Jurkat, Clone E6-1 (cell line): ENCODE results near the gene P2RY13.
A peak's percentile ranks its signal among the peaks of the same experiment; 100 is the strongest.

ENCODE experiments used
- DNase-seq: peaks from one replicate; pipeline ENCODE4 v3.0.0-alpha.2; 2011; ENCODE audit warnings: low read depth, low spot score
- H3K4me3 ChIP-seq: 2 replicates; pipeline ENCODE4 v1.5.1; 2011; ENCODE audit warnings: mild to moderate bottlenecking, low read length, control low read depth, moderate library complexity

The P2RY13 gene

GRCh38 chr3:151303751-151304150, 25.6 kb downstream of the P2RY13 start:
- no peak for DNase-seq
- H3K4me3 ChIP-seq, result no peak overlapping the region

DNA sequence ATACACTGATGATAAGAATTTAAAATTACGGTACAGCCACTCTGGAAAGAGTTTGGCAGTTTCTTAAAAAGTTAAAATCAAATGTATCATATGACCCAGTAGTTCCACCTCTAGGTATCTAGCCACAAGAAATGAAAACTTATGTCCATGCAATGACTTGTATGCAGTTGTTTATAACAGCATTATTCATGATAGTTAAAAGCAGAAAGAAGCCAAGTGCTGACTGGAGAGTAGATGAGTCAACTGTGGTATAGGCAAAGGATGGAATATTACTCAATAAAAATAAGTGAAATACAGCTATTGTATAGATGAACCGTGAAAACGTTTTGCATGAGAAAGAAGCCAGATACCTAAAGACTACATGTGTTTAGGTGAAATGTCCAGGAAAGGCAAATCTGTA, 27.6 kb downstream of the P2RY13 start:
- no peak overlapping the region for H3K4me3 ChIP-seq
- no peak for DNase-seq

GRCh38 chr3:151300539-151300938, 28.8 kb downstream of the P2RY13 start:
- no peak overlapping the region for H3K4me3 ChIP-seq
- no peak for DNase-seq

DNA sequence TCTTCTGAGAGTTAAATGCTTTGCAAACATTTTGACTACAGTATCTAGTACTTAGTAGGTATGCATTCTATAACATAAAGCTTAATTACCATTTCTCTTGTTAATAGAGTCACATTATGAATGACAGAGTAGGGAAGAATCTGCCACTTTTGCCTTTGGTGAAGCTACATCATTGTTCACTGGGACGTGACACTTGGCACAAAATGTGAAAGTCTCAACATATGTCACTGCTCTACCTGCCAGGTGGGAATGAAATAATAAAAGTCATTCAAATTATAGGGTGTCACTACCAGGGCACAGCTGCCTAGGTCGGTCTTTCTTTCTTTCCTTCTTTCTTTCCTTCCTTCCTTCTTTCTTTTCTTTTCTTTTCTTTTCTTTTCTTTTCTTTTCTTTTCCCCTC, 30.3 kb downstream of the P2RY13 start:
- DNase-seq, result no peak

DNA sequence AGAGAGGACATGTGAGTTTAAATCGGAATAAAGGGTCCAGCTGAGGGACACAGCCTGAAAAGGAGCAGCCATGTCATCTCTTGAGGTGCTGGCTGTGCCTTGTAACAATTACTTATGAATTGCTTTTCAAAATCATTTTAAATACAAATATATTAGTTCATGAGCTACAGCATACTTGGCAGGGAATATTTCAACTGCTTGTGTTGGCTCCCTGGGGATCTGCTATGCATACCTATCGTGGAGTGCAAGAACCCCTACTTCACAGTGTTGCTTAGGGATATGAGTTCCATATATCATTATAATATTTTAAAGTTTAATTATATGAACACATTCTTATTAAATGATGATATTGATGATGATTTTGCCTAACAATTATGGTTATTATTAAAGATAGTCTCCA, 31.9 kb downstream of the P2RY13 start:
- no peak overlapping the region for H3K4me3 ChIP-seq
- no peak for DNase-seq

More for the DNA sequence above, 30.3 kb downstream of the P2RY13 start:
- H3K4me3 ChIP-seq, result no peak overlapping the region

- no peak overlapping the region for H3K4me3 ChIP-seq
- DNase-seq, result no peak
Measured at GRCh38 chr3:151296226-151296625, 33.1 kb downstream of the P2RY13 start.

DNA sequence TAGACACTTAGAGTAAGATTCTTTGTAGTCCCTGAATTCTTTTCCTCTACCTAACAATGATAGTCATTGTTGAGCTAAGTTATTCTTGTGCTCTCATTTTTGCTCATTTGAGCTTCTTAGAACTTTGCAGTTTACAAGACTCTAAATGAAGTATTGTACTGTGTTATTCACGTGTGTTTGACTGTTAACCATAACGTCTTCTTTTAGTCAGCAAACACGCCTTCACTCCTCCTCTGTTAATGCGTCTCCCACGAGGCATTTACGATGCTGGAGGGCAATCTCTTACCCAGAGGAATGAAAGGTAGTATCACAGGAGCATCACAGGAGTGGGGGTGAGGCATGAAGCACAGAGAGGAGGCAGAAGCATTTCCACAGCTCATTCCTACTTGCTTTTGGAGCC, 36.2 kb downstream of the P2RY13 start:
- DNase-seq, result no peak

DNA sequence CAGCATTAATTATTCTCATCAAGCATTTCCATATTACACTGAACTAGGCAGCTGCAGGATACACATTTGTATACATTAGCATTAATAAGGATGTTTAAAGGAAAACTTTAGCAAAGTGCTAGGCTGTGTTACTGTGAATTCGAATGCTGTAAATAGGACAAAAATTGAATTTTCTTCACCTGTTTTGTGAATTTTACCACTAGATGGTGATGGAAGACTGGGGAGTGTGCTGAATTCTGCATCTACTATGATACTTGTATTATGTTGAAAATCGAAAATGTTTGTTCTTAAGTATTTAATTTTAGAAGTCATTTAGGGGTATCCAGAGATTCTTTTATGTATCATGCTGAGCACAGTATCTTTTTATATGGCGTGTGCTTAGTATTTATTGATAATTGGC, 38.7 kb downstream of the P2RY13 start:
- DNase-seq, result no peak
- no peak overlapping the region for H3K4me3 ChIP-seq

More for the DNA sequence above, 36.2 kb downstream of the P2RY13 start:
- H3K4me3 ChIP-seq, result no peak overlapping the region

GRCh38 chr3:151289445-151289844, 39.9 kb downstream of the P2RY13 start:
- H3K4me3 ChIP-seq, result no peak overlapping the region
- no peak for DNase-seq

- DNase-seq, result no peak
- no peak overlapping the region for H3K4me3 ChIP-seq
Measured at GRCh38 chr3:151285940-151286339, 43.4 kb downstream of the P2RY13 start.

- H3K4me3 ChIP-seq, result no peak overlapping the region
- DNase-seq, result peak; percentile 63
Measured at GRCh38 chr3:151283907-151284461, 45.4 kb downstream of the P2RY13 start.

- DNase-seq, result no peak
- H3K4me3 ChIP-seq, result no peak overlapping the region
Measured at GRCh38 chr3:151283387-151283786, 46.0 kb downstream of the P2RY13 start.

DNA sequence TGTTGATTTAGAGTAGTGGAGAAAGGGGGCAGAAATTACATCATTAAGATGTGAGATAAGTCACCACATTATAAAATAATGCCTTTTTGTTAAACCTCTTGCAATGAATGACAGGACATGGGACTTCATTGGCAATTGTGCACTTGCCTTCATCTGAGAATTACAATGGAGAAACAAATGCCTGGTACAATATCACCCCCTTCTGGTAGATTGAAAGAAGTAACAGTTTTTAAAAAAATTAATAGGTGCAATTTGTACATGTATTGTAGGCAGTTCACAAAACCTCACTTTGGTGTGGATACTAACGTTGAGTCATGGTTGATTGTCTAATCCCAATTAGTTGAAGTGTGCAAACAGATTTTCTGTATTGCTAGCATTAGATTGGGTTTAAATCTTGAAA, 46.4 kb downstream of the P2RY13 start:
- H3K4me3 ChIP-seq, result no peak overlapping the region
- peak; percentile 69 for DNase-seq

DNA sequence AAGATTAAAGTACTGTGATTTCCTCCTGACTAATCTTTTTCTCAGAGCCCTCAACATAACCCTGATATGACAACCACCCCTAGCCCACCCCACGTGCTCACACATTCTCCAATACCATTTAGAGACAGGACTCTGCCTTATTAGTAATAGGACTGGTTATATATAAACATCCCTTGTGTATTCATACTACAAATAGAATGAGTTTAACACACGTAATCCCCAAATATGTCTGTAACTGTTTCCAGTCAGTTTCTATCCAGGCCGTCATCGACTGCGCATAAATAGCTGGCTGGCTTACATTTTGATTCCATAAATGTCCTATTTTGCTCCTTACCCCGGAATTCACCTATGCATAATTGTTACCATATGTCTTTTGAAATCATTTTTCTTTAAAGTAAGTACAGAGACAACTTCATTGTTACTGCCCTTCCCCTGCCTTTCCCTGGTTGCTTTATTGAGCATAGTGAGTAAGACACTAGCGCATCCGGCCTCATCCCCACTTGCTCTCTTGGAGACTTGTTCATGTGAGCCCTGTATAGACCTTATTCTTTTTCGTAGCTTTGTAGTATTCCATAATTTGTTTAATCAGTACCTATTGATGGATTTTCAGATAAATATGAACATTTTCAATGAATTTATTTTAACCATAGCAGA, 47.6 kb downstream of the P2RY13 start:
- no peak overlapping the region for H3K4me3 ChIP-seq
- no peak for DNase-seq

DNA sequence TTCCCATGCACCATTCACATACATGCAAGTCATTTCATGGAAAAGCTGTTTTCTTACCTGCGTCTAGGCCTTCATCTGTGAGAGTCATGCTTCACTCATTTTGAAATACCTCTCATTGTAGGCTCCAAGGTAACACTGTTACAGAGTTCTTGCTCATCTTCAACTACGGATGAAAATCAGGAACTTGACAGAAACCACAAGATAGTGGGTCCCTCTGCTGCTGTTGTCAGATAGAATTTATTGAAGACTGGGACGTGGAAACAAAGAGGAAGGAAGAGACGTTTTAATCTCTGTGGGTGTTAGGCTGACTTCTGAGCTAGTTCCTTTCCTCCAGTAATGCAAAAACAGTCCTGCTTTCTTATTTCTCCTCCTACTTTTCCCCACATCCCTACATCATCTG, 51.1 kb downstream of the P2RY13 start, which contains the start of gene P2RY14:
Gene P2RY14 (minus strand): TSS at position 313 of the 400 bp plus-strand sequence. CDS start 64,226 bp downstream, outside the sequence.
- no peak within 1 kb of the TSS for H3K4me3 ChIP-seq

DNA sequence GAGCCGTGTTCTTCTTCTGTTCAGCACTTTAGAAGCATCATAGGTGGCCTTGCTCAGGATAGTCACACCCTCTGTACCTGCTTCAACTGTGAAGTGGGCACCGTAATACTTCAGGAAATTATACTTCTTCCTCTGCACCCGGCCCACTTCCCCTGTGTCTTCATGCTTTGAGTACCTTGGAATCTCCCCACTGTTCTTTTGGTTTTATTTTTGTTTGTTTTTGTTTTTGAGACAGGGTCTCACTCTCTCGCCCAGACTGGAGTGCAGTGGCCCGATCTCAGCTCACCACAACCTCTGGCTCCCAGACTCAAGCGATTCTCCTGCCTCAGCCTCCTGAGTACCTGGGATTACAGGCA, 52.7 kb downstream of the P2RY13 start:
- H3K4me3 ChIP-seq, result no peak overlapping the region
- no peak for DNase-seq

More for the DNA sequence above, 51.1 kb downstream of the P2RY13 start, which contains the start of gene P2RY14:
- DNase-seq, result peak; percentile 51
